MM.1S (cell line): ENCODE results near the gene SFN.

Experiments
- DNase-seq: peaks from one replicate; pipeline ENCODE4 v3.0.0-alpha.2; 2015
- H2AFZ ChIP-seq: fragments of 300-600 bp; sonication (generic); 2 replicates; pipeline ENCODE4 v1.6.0; 2016; ENCODE audit warnings: antibody characterized with exemption, low read length
- H3F3A ChIP-seq: fragments of 300-600 bp; sonication (generic); 2 replicates; pipeline ENCODE4 v1.6.1; 2016; ENCODE audit warnings: mild to moderate bottlenecking, antibody characterized with exemption, low read length, moderate library complexity, mixed read lengths; ENCODE audit not compliant: insufficient read depth
- H3K27ac ChIP-seq: fragments of 300-600 bp; sonication (generic); 2 replicates; pipeline ENCODE4 v1.5.1; 2016; ENCODE audit warnings: mild to moderate bottlenecking, low read length
- H3K27me3 ChIP-seq: fragments of 300-600 bp; sonication (generic); replicated peaks from 2 replicates; pipeline ENCODE4 v1.6.0; 2016; ENCODE audit warnings: low read length; ENCODE audit not compliant: insufficient read depth
- H3K36me3 ChIP-seq: fragments of 300-600 bp; sonication (generic); replicated peaks from 2 replicates; pipeline ENCODE4 v1.6.1; 2016; ENCODE audit warnings: mild to moderate bottlenecking, low read length, mixed read lengths; ENCODE audit not compliant: insufficient read depth
- H3K4me1 ChIP-seq: fragments of 300-600 bp; sonication (generic); 2 replicates; pipeline ENCODE4 v1.6.1; 2016; ENCODE audit warnings: low read length, mixed read lengths
- H3K4me2 ChIP-seq: fragments of 300-600 bp; sonication (generic); 2 replicates; pipeline ENCODE4 v1.6.0; 2016; ENCODE audit warnings: low read depth, low read length
- H3K4me3 ChIP-seq: fragments of 300-600 bp; sonication (generic); 2 replicates; pipeline ENCODE4 v1.5.1; 2016; ENCODE audit warnings: low read length, mixed read lengths
- H3K79me2 ChIP-seq: fragments of 300-600 bp; sonication (generic); 2 replicates; pipeline ENCODE4 v1.6.1; 2016; ENCODE audit warnings: mixed run types, low read length, mixed read lengths
- H3K9ac ChIP-seq: fragments of 300-600 bp; sonication (generic); 2 replicates; pipeline ENCODE4 v1.6.1; 2016; ENCODE audit warnings: low read length, mixed read lengths
- H3K9me2 ChIP-seq: fragments of 300-600 bp; sonication (generic); replicated peaks from 2 replicates; pipeline ENCODE4 v1.6.1; 2016; ENCODE audit warnings: mild to moderate bottlenecking, low read length, mixed read lengths; ENCODE audit not compliant: insufficient read depth
- H3K9me3 ChIP-seq: fragments of 300-600 bp; sonication (generic); replicated peaks from 2 replicates; pipeline ENCODE4 v1.6.1; 2016; ENCODE audit warnings: mild to moderate bottlenecking, low read length, mixed read lengths; ENCODE audit not compliant: insufficient read depth
- H4K20me1 ChIP-seq: fragments of 300-600 bp; sonication (generic); 2 replicates; pipeline ENCODE4 v1.6.1; 2016; ENCODE audit warnings: mild to moderate bottlenecking, low read length, moderate library complexity, mixed read lengths; ENCODE audit not compliant: insufficient read depth
- CTCF ChIP-seq: fragments of 300-600 bp; sonication (generic); IDR thresholded peaks from 2 replicates; pipeline ENCODE4 v1.5.1; 2016; ENCODE audit warnings: antibody characterized with exemption, low read length, mixed read lengths
- EZH2 ChIP-seq: fragments of 300-600 bp; sonication (generic); optimal IDR thresholded peaks from 2 replicates; pipeline ENCODE3; 2017; ENCODE audit warnings: low read depth, mild to moderate bottlenecking, antibody characterized with exemption, low read length, mixed read lengths
- EZH2phosphoT487 ChIP-seq: fragments of 300-600 bp; sonication (generic); IDR thresholded peaks from 2 replicates; pipeline ENCODE4 v1.6.1; 2018; ENCODE audit warnings: antibody characterized with exemption, low read length

SFN gene

GRCh38 chr1:26857473-26858060, 5.4 kb upstream of the SFN start:
- H3F3A ChIP-seq = peaks cover 12% of the 10 kb centered on the region
- H3K4me3 ChIP-seq = no peak overlapping the region
- no peaks in the 10 kb centered on the region for H4K20me1 ChIP-seq
- H3K9me3 ChIP-seq = no peaks in the 10 kb centered on the region
- 0 out of 2 replicates have a peak, but pooled peaks cover 4% of the 10 kb centered on the region for H3K36me3 ChIP-seq
- TF ChIP-seq EZH2phosphoT487 (no peak), EZH2 (no peak), CTCF (no peak)
- H3K9ac ChIP-seq = no peak overlapping the region
- no peak overlapping the region for H3K27ac ChIP-seq
- no peak overlapping the region for H2AFZ ChIP-seq
- no peak for DNase-seq
- H3K79me2 ChIP-seq = no peaks in the 10 kb centered on the region
- peaks cover 8% of the 10 kb centered on the region for H3K4me1 ChIP-seq
- no peak overlapping the region for H3K4me2 ChIP-seq
- H3K9me2 ChIP-seq = no peaks in the 10 kb centered on the region
- H3K27me3 ChIP-seq = no peaks in the 10 kb centered on the region

DNA sequence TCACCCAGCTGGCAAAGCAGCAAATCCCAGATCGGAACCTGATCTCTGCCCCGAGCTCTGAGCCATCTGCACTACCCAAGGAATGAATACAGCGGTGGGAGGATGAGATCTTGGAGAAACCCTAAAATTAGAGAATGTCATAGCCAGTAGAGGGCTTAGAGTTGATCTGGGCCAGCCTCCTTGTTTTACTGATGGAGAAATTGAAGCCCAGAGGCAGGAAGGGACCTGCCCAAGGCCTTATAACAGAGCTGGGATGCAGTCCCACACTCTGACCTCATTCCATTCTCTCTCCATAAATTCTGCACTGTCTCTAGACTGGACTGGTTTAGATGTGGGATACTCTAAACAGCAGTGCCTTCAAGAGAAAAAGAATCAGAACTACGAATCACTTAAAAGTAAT, 4.8 kb upstream of the SFN start:
- Histone ChIP-seq H3F3A (peaks cover 18% of the 10 kb centered on the region), H3K4me1 (peaks cover 14% of the 10 kb centered on the region)

DNA sequence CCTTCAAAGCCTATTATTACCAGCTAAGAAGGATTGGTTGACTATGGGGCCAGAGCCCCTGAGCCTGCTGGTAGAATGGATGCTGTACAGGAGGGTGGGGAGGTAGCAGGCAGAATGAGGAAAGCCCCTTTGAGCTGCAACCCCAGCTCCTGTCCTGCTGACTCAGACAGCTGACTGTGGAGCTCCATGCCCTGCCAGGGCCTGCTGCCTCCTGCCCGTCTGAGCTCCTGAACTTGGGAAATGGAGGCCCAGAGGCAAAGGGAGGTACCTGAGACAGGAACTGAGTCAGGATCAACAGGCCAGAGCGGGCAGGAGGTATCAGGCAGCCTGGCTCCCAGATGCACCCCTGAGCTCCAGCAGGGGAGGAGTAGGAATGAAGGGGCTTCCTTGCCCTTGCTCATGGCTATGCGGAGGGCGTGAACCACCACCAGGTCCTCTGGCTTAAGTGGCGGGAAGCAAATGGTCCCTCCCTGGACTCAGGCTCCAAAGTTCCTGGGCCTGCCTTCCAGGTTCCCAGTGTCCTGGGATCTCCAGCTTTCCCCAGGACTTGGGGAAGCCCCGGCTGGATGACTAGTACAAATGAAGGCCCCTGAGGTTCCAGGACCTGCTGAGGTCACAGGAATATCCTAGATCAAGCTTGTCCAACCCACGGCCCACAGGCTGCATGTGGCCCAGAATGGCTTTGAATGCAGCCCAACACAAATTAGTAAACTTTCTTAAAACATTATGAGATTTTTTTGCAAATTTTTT, 3.9 kb upstream of the SFN start:
- Histone ChIP-seq H3K4me3 (no peak overlapping the region), H2AFZ (no peak overlapping the region), H3K4me1 (peaks cover 19% of the 10 kb centered on the region), H3K9me3 (no peaks in the 10 kb centered on the region), H3F3A (peaks cover 21% of the 10 kb centered on the region), H3K4me2 (no peak overlapping the region), H3K9ac (no peak overlapping the region), H3K9me2 (no peaks in the 10 kb centered on the region), H3K27me3 (no peaks in the 10 kb centered on the region), H3K79me2 (no peaks in the 10 kb centered on the region), H3K27ac (no peak overlapping the region), H4K20me1 (no peaks in the 10 kb centered on the region), H3K36me3 (no peaks in the 10 kb centered on the region)
- TF ChIP-seq EZH2phosphoT487 (no peak), CTCF (no peak), EZH2 (no peak)
- DNase-seq = no peak

More for the DNA sequence above, 4.8 kb upstream of the SFN start:
- Histone ChIP-seq H3K4me2 (no peak overlapping the region), H3K9ac (no peak overlapping the region), H3K9me3 (no peaks in the 10 kb centered on the region), H3K4me3 (no peak overlapping the region), H3K79me2 (no peaks in the 10 kb centered on the region), H3K36me3 (0 out of 2 replicates have a peak, but pooled peaks cover 4% of the 10 kb centered on the region), H2AFZ (no peak overlapping the region), H3K9me2 (no peaks in the 10 kb centered on the region), H3K27me3 (no peaks in the 10 kb centered on the region), H3K27ac (no peak overlapping the region), H4K20me1 (no peaks in the 10 kb centered on the region)
- TF ChIP-seq EZH2 (no peak), EZH2phosphoT487 (no peak), CTCF (no peak)
- no peak for DNase-seq
